ENCODE measurements around the gene FGF5.

The FGF5 gene, protein sequence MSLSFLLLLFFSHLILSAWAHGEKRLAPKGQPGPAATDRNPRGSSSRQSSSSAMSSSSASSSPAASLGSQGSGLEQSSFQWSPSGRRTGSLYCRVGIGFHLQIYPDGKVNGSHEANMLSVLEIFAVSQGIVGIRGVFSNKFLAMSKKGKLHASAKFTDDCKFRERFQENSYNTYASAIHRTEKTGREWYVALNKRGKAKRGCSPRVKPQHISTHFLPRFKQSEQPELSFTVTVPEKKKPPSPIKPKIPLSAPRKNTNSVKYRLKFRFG

GRCh38 chr4:80266253-80266901 is at the start of gene FGF5:
TSS of gene FGF5 (plus strand) at chr4:80266664. CDS start at chr4:80266825, 161 bp downstream.
- no peak for TF ChIP-seq CTCF (IDR thresholded peaks at IDR 0.05; ENCODE audit: low read depth, low read length)
- in situ Hi-C loops (cut with HindIII; ENCODE audit: low sequenced_read_pairs) = no loop called here
- DNase-seq (ENCODE audit: low read depth, low spot score) = peak; percentile 94
- peak within 1 kb of the TSS; percentile 90 for H3K4me3 ChIP-seq (ENCODE audit: low read depth, low read length)

GRCh38 chr4:80219301-80220025 is 47.0 kb upstream of the FGF5 start:
- no peak for TF ChIP-seq CTCF (IDR thresholded peaks at IDR 0.05; ENCODE audit: low read depth, low read length)
- in situ Hi-C loops (cut with HindIII; ENCODE audit: low sequenced_read_pairs) = no loop called here
- H3K4me3 ChIP-seq (ENCODE audit: low read depth, low read length) = no peak overlapping the region
- no peak for DNase-seq (ENCODE audit: low read depth, low spot score)

DNA sequence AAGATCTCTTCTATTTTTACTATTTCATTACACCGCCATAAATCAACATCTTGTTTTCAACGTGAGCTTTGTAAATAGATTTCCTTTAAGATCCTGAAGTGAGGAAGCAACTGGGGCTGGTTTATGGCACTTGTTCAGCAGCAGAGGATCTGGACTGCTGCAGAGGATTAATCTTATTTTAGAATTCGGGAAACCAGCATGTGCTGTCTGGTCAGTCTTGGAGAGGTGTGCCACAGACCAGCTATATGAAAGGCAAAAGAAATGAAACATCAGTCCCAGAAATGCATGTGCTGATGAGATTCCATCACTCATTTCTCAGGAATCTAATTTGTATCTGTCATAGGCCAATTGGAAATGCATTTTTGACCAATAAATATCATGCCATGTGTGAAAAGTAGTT is 45.8 kb upstream of the FGF5 start:
- H3K4me3 ChIP-seq (ENCODE audit: low read depth, low read length) = no peak overlapping the region
- no peak for TF ChIP-seq CTCF (IDR thresholded peaks at IDR 0.05; ENCODE audit: low read depth, low read length)
- no peak for DNase-seq (ENCODE audit: low read depth, low spot score)
- in situ Hi-C loops (cut with HindIII; ENCODE audit: low sequenced_read_pairs) = no loop called here

- in situ Hi-C loops (cut with HindIII; ENCODE audit: low sequenced_read_pairs) = no loop called here
- peak; percentile 50 for TF ChIP-seq CTCF (IDR thresholded peaks at IDR 0.05; ENCODE audit: low read depth, low read length)
Measured at GRCh38 chr4:80221161-80221560, 45.3 kb upstream of the FGF5 start.

DNA sequence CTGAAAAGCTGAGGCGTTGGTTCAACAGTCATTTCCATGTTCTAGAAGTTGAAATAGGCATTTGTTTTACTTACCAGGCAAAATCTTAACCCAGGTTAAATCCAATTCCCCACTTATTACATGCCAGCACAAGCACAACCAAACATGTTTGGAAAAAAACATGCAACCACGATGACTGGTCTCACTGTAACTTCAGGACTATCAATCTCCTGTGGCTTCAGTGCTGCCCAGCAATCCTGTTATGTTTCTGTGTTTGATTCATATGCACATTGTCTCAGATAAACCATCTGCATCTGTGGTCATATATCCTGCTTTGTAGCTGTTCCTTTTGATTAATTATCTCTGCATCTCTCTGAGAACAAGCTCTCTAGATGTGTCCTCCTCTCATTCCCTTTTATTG is 40.9 kb upstream of the FGF5 start:
- in situ Hi-C loops (cut with HindIII; ENCODE audit: low sequenced_read_pairs) = no loop called here
- no peak overlapping the region for H3K4me3 ChIP-seq (ENCODE audit: low read depth, low read length)
- DNase-seq (ENCODE audit: low read depth, low spot score) = no peak
- TF ChIP-seq CTCF (IDR thresholded peaks at IDR 0.05; ENCODE audit: low read depth, low read length) = no peak

More at GRCh38 chr4:80221161-80221560, 45.3 kb upstream of the FGF5 start:
- no peak overlapping the region for H3K4me3 ChIP-seq (ENCODE audit: low read depth, low read length)
- DNase-seq (ENCODE audit: low read depth, low spot score) = peak; percentile 59

GRCh38 chr4:80226094-80226493 is 40.4 kb upstream of the FGF5 start:
- no peak for DNase-seq (ENCODE audit: low read depth, low spot score)
- in situ Hi-C loops (cut with HindIII; ENCODE audit: low sequenced_read_pairs) = no loop called here
- H3K4me3 ChIP-seq (ENCODE audit: low read depth, low read length) = no peak overlapping the region
- no peak for TF ChIP-seq CTCF (IDR thresholded peaks at IDR 0.05; ENCODE audit: low read depth, low read length)

All from astrocyte of the spinal cord (primary cell).